Measurements from ENCODE around the gene SFMBT2.
"Not testable (repeated sequence)": the region's sequence is repeated elsewhere in the genome, so short reads cannot be mapped to it uniquely, and the experiment has no call there.

Gene SFMBT2

DNA sequence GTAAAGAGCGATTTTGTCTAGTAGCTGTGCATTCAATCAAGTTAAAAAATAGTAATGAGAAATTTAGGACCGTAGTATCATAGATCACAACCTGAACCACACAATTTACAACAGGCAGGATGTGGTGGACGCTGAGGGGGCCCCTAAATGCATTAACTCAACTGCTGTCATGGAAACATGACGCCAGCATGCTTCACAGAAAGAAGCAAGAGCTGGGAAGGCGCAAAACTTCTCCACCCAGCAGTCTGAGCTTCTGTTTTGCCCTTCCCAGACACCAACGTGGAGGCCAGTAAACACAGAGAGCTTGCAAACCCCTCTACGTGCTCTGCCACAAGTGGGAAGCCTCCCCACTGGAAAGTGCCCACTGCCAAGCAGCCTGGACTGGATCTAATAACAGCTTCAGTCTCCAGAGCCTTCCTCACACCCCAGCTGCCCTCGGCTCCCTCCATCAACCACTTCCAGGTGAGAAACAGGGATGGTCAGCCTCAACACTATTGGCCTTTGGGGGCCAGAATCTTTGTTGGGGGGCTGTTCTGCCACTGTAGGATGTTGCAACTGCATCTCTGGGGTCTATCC is 151.8 kb downstream of the SFMBT2 start:
- DNase-seq: peak; percentile 43

DNA sequence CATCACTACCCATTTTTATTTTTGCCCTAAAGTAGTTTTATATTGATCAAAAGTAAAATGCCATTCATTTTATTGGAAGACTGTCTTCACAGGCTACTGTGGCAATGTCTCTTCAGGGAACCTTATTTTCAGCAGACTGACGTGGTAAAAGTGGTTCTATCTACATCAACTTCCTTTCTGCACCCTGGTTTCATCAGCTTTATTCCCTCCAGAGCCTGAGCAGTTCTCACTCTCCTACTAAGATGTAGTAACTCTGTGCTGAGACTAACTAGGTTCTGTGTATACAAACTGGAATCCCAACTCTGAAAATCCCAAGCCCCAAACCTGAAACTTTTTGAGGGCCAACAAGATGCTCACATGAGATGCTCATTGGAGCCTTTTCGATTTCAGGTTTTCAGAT is 155.3 kb downstream of the SFMBT2 start:
- DNase-seq: no peak

- DNase-seq: no peak
Measured at GRCh38 chr10:7251696-7252465, 159.0 kb downstream of the SFMBT2 start.

- DNase-seq: no peak
Measured at GRCh38 chr10:7250236-7250635, 160.6 kb downstream of the SFMBT2 start.

DNA sequence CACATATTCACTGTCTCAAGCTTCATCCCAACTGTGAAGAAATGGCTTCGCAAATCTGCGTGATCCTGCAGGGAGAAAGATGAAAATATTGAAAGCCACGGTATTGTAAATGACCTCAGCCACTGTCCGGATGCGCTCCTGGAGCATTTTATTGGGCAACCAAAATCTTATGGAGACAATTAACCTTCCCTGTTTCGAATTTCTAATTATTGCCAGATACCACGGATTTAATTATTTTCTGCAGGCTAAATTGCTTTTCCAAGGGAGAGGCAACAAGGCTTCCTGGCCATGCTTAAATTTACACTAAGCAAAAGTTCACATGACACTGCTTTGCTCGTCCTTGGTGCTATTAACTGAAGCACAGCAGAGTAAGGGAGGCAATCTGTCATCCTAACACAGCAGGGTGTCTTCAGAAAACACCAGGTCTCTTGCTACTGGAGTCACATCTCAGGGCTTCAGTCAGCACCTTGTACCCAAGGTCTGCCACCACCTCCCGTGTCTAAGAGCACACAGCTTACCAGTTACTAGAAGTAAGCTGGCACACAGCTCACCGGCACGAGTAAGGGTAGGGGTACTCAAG is 162.2 kb downstream of the SFMBT2 start:
- no peak for DNase-seq

GRCh38 chr10:7248148-7248547 is 162.7 kb downstream of the SFMBT2 start:
- DNase-seq: no peak

DNA sequence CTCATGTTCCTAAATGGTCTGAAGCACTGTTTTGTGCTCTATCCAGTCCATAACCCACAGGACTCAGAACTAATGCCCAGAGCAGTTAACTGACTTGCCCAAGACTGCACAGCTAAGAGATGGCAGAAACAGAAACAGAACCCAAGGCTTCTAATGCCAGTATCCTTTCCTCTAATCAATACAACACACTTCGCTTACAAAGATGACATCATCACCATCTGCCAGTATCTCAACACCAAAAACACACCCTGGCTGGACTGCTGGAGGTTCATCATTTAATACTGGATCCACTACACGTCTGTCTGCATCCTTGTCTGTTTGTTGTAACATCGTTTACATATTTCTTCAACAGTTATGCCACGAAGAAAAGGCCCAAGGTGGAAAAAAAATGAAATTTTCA is 165.3 kb downstream of the SFMBT2 start:
- no peak for DNase-seq

DNA sequence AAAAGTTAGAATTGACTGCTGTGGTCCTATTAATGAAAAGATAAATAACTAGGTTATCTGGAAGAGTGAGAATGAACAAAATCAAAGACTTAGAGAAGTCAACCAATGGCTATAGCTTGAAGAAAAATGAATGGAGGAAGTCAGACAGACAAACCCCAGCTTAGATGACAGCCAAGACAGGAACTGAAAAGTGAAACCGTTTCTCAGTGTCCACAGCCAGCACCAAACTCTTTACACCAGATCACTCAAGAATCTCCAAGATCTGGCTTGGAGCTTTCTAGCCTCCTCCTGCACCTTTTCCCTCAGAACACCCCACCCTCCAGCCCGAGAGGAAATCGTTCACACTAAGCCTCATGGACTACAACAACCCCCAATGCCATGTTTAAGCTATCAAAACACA is 167.0 kb downstream of the SFMBT2 start:
- DNase-seq: no peak

DNA sequence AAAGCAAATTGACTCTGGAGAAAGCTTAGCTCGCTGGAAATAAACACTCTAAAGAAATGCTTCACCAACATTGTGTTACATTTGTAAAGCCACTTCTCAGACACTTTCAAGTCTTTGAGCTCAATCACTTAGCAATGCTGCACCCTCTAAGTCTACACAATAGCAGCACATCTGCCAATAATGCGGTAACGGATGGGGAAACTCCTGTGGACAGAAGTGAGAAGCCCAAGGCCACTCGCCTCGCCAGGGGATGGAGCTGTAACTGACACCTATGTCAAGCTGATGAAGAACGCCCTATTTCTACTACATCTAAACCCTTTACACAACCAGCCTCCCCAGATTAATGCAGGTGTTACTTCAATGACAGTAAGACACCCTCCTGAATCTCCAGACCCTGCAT is 167.7 kb downstream of the SFMBT2 start:
- DNase-seq: no peak

- no peak for DNase-seq
Measured at GRCh38 chr10:7239312-7239985, 171.4 kb downstream of the SFMBT2 start.

- DNase-seq: no peak
Measured at GRCh38 chr10:7235376-7235775, 175.5 kb downstream of the SFMBT2 start.

DNA sequence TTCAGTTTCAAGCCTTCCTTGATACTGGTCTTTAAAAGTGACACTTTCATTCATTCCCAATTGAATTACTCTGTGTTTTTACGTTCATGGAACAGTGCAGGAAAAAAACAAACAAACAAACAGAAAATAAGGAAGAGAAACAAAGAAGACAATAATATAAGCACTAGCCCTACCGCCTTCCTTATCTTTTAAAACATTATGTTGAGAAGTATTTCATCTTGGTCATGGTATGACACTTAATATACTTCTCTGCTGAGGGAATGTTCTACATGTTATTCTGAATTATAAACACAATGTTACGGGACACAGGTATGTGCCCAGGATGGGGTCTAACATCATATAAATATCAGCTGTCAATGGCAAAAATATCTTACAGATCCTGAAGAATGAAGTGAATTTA is 176.7 kb downstream of the SFMBT2 start:
- no peak for DNase-seq

GRCh38 chr10:7233259-7233991 is 177.4 kb downstream of the SFMBT2 start:
- DNase-seq: no peak

DNA sequence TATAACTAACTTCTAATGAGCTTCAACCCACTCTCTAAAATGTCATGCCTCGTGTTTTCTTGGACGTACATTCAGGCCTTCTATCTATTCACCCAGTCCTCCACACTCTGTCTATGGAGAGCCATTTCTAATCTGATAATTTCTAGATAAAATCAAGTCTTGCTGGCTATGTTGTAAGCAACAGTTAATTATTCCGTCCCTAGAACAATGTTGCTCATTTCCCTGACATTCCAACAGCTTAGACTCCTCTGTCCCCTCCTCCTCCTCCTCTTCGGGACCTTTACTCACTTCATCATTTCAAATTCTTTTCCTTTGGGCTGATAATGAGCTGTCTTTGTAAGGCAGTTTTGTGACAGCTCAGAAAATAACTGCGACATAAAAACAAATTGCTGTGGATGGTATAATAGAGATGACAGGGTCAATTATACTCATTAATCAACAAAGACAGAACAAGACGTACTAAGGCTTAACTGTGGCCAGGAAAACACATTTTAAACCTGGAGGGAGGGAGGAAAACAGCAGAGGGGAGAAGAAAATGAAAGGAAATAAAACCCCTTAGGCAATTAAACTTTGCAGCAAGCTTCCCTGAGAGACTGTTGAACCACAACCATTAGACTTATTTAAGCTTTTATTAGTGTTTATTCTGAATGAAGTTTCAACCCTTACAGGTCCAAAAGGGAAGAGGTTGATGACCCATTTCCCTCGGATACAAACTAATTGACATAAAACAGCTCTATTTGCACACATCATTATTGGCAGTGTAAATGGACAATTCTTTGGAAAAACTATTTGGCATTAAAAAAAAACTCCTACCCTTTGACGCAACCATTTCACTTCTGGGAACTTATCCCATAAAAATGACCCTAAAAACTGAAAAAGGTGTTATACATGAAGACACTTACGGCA is 179.1 kb downstream of the SFMBT2 start:
- no peak for DNase-seq

DNA sequence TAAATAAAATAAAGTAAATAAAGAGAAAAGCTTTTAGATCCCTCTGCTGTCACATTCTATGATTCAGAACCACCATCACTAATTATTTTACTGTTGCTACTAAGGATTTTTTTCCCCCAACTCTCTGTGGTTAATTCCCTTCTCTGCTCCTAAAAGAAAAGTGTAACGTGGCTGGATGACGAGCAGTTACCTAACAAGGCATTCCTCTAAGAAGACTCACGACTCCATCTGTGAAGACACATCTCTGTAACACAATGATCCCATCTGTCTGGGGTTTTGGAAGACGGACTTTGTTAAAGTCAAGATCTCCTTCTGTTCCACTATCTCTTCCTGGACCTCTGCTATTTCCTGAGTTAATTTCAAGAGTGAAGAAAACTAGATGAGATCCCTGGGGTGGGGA is 179.9 kb downstream of the SFMBT2 start:
- DNase-seq: no peak

GRCh38 chr10:7230036-7230435 is 180.8 kb downstream of the SFMBT2 start:
- DNase-seq: no peak

GRCh38 chr10:7225133-7225532 is 185.7 kb downstream of the SFMBT2 start:
- no peak for DNase-seq

GRCh38 chr10:7218968-7219367 is 191.9 kb downstream of the SFMBT2 start:
- no peak for DNase-seq

DNA sequence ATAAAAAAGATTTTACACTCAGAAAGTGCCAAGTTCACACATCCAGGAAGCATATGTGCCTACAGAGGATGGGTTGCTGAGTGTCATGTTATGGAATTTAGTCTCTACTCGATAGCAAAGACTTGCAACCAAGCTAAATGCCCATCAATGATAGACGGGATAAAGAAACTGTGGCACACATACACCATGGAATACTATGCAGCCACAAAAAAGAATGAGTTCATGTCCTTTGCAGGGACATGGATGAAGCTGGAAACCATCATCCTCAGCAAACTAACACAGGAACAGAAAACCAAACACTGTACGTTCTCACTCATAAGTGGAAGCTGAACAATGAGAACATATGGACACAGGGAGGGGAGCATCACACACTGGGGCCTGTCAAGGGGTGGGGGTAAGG is 198.1 kb downstream of the SFMBT2 start:
- DNase-seq: not testable (repeated sequence)

DNA sequence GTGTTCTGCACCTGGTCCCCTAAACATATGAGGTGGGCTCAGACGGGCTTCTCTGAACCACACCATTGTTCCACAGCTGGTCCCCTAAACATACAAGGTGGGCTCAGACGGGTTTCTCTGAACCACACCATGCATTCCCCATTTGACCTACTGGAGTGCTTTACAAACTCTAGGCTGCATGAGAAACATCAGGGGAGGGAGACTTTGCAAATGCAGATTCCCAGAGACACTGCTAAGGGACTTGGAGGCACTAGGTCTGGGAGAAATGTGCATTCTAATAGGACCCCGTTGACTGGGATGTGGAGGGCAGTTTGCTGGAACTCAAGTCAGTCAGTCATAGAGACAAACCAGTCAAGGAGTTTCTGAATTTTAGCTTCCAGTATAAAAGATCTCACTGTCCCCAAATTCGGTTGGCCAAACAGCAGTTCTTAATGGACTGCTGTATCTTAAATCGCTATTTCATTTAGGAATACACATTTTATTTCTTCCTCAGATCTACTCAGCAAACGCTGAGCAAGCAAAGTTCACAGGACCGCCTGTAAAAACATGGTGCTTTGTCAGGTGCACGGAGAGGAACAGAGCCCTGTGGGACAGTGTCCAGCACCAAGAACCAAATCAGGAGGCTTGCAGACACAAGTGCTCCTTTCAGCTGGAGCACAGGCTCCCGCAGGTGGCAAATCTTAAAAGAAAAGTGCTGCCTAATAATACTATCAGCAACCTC is 198.8 kb downstream of the SFMBT2 start:
- DNase-seq: no peak

GRCh38 chr10:7210516-7210915 is 200.3 kb downstream of the SFMBT2 start:
- DNase-seq: no peak

All from stimulated activated CD4-positive, alpha-beta T cell treated with anti-CD3 and anti-CD28 coated beads, Interleukin-4, amount 100 ng/mL, for 1 hour (primary cell).